GM12892 (cell line): ENCODE results near the gene RAB10.

Experiments
- POLR2A ChIP-seq: IDR thresholded peaks from 2 replicates; pipeline ENCODE4 v1.6.1; 2011; ENCODE audit warnings: low read depth, low read length, control low read depth
- POLR2AphosphoS5 ChIP-seq: IDR thresholded peaks from 2 replicates; pipeline ENCODE4 v1.6.1; 2011; ENCODE audit warnings: low read depth, low read length, control low read depth

- TF ChIP-seq POLR2AphosphoS5 (no peak), POLR2A (no peak)
These were observed 80.3 kb downstream of the RAB10 start for GRCh38 chr2:26114151-26114550.
